ENCODE data around the gene ARMH4. TPM values are rescaled to one million over a fixed set of nuclear protein-coding genes. Genes with fewer than 3 reads are reported as not detected.

The ARMH4 gene
- total and polyA plus RNA-seq, 8 donors: 0.11 to 2.7 (median 0.86) TPM

GRCh38 chr14:57987051-57987450 lies 165.0 kb downstream of the ARMH4 start:
- Histone ChIP-seq H3K4me3 (no peak overlapping the region), H3K36me3 (no peaks in the 10 kb centered on the region), H3K27ac (no peak overlapping the region), H3K27me3 (no peaks in the 10 kb centered on the region), H3K9me3 (no peaks in the 10 kb centered on the region), H3K4me1 (no peaks in the 10 kb centered on the region)
- no peak for DNase-seq
- FAIRE-seq: no peak
- 83% methylated on average over 1 of the region's 1 CpG for WGBS, 2 donors
- intact Hi-C loops (cut with DNase I): no loop called here
- no peak for ATAC-seq
- no peak for TF ChIP-seq CTCF (IDR thresholded peaks at IDR 0.05)

GRCh38 chr14:57982804-57983634 lies 169.0 kb downstream of the ARMH4 start:
- peak; percentile 32 to 75 (median 64) for DNase-seq

DNA sequence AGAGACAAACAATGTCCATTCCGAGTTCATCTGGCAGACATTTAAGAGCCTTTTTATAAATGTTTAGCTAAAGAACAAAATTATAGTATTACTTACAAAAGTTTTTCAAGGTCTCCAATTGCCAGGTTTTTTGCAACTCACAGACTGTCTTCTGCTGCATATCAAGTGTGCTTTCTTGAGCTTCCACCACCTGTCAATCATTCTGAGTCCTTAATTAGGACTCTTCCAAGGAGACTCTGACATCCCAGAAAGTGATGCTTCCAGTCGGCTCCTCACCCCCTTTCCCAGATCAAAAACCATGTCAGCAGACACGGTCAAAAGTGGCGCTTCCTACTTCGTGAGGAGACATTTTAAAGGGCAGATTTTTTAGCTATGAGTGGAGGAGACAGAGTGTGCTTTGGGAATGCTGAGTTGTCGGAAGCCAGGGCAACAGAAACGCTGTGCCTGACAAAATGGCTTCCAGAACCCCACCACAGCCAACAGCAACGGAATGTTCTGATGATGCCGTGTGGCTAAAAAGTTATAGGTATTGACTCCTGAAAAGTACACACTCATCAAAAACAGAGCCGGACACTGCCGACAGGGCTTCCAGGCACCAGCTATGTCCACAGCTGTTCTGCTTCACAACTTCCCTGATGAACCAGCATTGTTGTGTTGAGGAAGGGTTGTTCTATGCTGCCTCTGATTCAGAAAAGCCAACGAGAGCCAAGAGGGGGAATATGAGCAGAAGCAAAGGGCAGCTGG lies 170.0 kb downstream of the ARMH4 start:
- FAIRE-seq: no peak

More at GRCh38 chr14:57982804-57983634, 169.0 kb downstream of the ARMH4 start:
- Histone ChIP-seq H3K36me3 (no peaks in the 10 kb centered on the region), H3K9me3 (no peaks in the 10 kb centered on the region), H3K27ac (no peak overlapping the region), H3K4me1 (no peaks in the 10 kb centered on the region), H3K27me3 (no peaks in the 10 kb centered on the region), H3K4me3 (no peak overlapping the region)
- 26% methylated on average over 8 of the region's 8 CpGs for WGBS, 2 donors
- no peak for FAIRE-seq
- TF ChIP-seq CTCF (IDR thresholded peaks at IDR 0.05): no peak
- intact Hi-C loops (cut with DNase I): no loop called here
- peak; percentile 77 to 89 (median 81) for ATAC-seq

DNA sequence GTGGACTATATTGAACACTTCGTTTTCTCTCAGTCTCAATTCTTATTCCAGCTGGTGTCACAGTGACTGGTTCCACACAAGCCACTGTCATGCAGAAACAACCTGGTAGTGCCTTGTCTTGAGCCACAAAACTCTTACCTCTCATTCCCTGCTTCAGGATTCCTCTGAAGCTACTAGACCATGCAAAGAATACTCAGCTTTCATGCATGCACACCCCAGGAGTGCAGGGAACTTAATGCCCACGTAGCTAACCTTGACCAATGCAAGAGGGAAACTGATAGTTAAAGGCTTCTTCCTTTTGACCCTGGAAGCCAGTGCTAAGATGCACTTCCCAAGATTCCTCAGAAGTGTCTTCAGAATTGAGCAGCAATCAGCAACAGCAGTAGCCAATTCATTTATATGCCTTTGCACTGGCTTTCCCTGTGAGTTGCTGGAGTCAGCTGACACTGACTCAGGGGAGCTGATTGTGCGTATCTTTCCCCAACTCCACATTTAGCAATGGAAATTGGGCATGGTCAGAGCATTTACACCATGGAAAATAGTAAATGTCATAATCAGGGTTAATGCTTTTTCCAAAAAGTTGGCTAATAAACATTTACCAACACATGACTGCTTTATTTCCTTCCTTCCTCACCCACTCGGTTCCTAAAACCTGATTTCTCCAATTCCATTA lies 172.5 kb downstream of the ARMH4 start:
- FAIRE-seq: no peak
- ATAC-seq: no peak
- no peak overlapping the region for H3K27ac ChIP-seq

More for the DNA sequence above, 170.0 kb downstream of the ARMH4 start:
- no peaks in the 10 kb centered on the region for H3K4me1 ChIP-seq
- H3K9me3 ChIP-seq: no peaks in the 10 kb centered on the region
- TF ChIP-seq CTCF (IDR thresholded peaks at IDR 0.05): no peak
- H3K27me3 ChIP-seq: no peaks in the 10 kb centered on the region
- no peak overlapping the region for H3K4me3 ChIP-seq
- intact Hi-C loops (cut with DNase I): no loop called here
- DNase-seq: no peak
- H3K27ac ChIP-seq: no peak overlapping the region
- WGBS, 2 donors: 54 to 63% methylated on average over 12 of the region's 12 CpGs
- ATAC-seq: no peak
- H3K36me3 ChIP-seq: no peaks in the 10 kb centered on the region

More for the DNA sequence above, 172.5 kb downstream of the ARMH4 start:
- no peak for TF ChIP-seq CTCF (IDR thresholded peaks at IDR 0.05)
- H3K27me3 ChIP-seq: no peaks in the 10 kb centered on the region
- no peaks in the 10 kb centered on the region for H3K36me3 ChIP-seq
- H3K4me1 ChIP-seq: no peaks in the 10 kb centered on the region
- no peaks in the 10 kb centered on the region for H3K9me3 ChIP-seq
- no peak overlapping the region for H3K4me3 ChIP-seq
- no peak for DNase-seq
- WGBS, 2 donors: 47 to 55% methylated on average over 4 of the region's 4 CpGs
- intact Hi-C loops (cut with DNase I): no loop called here
